Activated naive CD8-positive, alpha-beta T cell treated with anti-CD3 and anti-CD28 coated beads for 36 hours (primary cell): ENCODE measurements around the gene PDE4D. TPM values are rescaled to one million over a fixed set of nuclear protein-coding genes. Genes with fewer than 3 reads are reported as not detected.
"Not testable (repeated sequence)": the region's sequence is repeated elsewhere in the genome, so short reads cannot be mapped to it uniquely, and the experiment has no call there.

Experiments
- DNase-seq: peaks from one replicate; pipeline ENCODE4 v3.0.0; 2021
- H3K27ac Mint-ChIP-seq: one replicate; pipeline ENCODE4 v1.8.0; 2022; ENCODE audit warnings: mild to moderate bottlenecking, moderate library complexity, mixed read lengths
- H3K27me3 Mint-ChIP-seq: one replicate; pipeline ENCODE4 v1.8.0; 2022; ENCODE audit warnings: mild to moderate bottlenecking, mixed read lengths
- H3K36me3 Mint-ChIP-seq: one replicate; pipeline ENCODE4 v1.8.0; 2021; ENCODE audit warnings: mild to moderate bottlenecking, mixed read lengths
- H3K4me1 Mint-ChIP-seq: one replicate; pipeline ENCODE4 v1.8.0; 2021; ENCODE audit warnings: mixed read lengths
- H3K4me3 Mint-ChIP-seq: one replicate; pipeline ENCODE4 v1.8.0; 2022; ENCODE audit warnings: mild to moderate bottlenecking, moderate library complexity, mixed read lengths
- H3K9me3 Mint-ChIP-seq: one replicate; pipeline ENCODE4 v1.8.0; 2022; ENCODE audit warnings: mixed read lengths
- total RNA-seq, 2 experiments: library from RNA; stranded (reverse); gene quantifications; one replicate each; pipeline ENCODE4 v1.2.3, GENCODE V29; 2021

Gene PDE4D
- total RNA-seq, 2 experiments from 2014 or later = 40.7 TPM

DNA sequence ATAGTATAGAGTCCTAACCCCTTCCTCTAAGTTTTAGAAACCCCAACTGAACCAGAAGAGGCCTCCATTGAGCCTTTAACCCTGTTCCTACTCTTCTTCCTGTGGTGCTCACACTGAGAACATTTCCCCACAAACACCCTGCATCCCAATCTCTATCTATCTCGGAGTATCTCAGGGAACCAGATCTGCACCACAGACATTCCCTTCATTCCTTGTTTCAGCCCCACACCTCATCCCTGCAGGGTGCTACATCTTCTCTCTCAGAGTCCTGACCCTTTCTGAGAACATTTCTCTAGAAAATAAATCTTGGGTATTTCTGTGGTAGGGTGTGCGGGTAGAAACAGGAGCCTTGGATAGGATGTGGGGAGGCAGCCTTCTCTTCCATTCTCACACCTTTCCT is 507.8 kb downstream of the PDE4D start:
- Mint-ChIP-seq H3K9me3 (no peaks in the 10 kb centered on the region), H3K4me3 (no peak overlapping the region), H3K36me3 (no peaks in the 10 kb centered on the region), H3K27me3 (peaks cover 4% of the 10 kb centered on the region), H3K4me1 (no peaks in the 10 kb centered on the region), H3K27ac (no peak overlapping the region)
- no peak for DNase-seq

DNA sequence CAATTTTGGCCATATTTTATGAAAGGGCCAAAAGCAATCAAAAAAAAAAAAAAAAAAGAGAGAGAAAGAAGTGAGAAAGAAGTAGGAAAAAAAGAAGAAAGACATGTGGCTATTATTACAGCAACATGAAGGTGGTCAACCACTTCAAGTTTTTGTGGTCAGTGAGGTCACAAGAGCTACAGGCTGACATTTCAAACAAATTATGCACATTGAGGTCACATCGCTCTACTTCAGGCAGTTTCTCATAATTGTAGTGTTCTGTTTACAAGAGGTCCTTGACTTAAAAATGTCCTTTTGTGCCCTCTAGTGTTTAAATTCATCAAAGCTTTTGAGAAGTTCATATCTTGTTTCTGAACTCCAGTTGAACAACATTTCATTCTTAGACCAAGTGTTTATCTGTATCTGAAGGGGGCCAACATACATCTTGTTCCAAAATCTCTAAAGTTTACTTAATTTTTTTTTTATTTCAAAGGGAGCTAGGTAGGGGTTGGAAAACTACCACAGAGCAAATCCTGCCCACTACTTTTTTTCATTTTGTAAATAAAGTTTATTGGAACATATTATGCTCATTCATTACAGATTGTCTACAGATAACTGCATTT is 513.1 kb downstream of the PDE4D start:
- H3K36me3 Mint-ChIP-seq = no peaks in the 10 kb centered on the region
- H3K4me1 Mint-ChIP-seq = peaks cover 4% of the 10 kb centered on the region
- no peak overlapping the region for H3K4me3 Mint-ChIP-seq
- DNase-seq = peak; percentile 34
- no peaks in the 10 kb centered on the region for H3K27me3 Mint-ChIP-seq
- peaks cover 2% of the 10 kb centered on the region for H3K9me3 Mint-ChIP-seq
- H3K27ac Mint-ChIP-seq = peak overlapping the region; percentile 14

DNA sequence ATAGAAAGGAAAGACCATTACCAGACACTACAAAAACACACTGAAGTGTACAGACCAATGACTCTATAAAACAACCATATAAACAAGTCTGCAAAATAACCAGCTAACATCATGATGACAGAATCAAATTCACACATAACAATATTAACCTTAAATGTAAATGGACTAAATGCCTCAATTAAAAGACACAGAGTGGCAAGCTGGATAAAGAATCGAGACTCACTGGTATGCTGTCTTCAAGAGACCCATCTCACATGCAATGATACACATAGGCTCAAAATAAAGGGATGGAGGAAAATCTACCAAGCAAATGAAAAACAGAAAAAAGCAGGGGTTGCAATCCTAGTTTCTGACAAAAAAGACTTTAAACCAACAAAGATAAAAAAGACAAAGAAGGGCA is 519.5 kb downstream of the PDE4D start:
- not testable (repeated sequence) for H3K4me3 Mint-ChIP-seq, DNase-seq, H3K36me3 Mint-ChIP-seq, H3K4me1 Mint-ChIP-seq, H3K27ac Mint-ChIP-seq, H3K27me3 Mint-ChIP-seq
- peaks cover 17% of the 10 kb centered on the region for H3K9me3 Mint-ChIP-seq

DNA sequence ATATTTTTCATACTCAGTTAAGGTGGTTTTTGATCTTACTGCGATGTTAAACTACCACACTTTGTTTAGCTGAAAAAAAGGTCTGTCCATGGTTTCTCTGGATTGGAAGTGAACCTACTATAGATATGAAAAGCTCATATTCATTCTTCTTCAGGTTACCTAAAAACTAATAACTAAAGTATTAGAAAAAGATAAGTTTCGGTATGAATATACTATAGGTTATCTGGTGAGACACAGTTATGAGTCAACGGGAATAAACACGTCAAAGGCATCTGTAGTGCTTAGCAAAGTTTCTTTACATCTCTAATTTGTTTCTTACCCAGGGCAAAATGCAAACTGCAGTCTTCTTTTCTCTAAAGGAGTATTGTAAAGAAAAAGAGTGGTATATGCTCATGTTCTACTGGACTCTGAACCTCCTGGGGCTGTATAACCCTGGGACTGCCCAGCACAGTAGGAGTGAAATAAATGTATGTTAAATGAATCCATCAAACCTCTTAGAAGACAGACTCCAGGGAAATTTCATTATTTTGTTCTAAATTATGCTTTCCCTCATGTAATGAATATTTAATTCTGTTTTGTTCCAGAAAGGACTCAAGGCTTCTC is 521.9 kb downstream of the PDE4D start:
- peaks cover 10% of the 10 kb centered on the region for H3K27me3 Mint-ChIP-seq
- H3K4me1 Mint-ChIP-seq = peaks cover 4% of the 10 kb centered on the region
- no peak overlapping the region for H3K27ac Mint-ChIP-seq
- peaks cover 9% of the 10 kb centered on the region for H3K36me3 Mint-ChIP-seq
- no peak for DNase-seq
- peaks cover 17% of the 10 kb centered on the region for H3K9me3 Mint-ChIP-seq
- H3K4me3 Mint-ChIP-seq = no peak overlapping the region

DNA sequence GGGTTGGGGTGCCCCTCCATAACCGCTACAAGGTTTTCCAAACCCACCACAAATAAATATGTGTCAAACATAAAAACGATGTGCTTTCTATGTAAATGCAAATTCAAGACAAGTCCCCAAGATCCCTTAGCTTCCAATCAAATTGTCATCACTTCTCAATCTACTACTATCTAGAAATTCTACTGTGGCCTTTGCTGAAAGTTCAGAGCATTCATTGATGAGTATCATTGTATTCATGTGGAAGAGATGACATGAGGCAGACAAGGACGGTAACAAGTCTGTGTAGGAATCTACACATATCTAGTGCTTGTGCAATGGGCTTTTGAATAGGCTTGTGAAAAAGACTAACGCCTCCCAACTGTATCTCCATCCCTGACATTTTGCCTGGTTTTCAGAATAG is 524.6 kb downstream of the PDE4D start:
- Mint-ChIP-seq H3K4me1 (peaks cover 4% of the 10 kb centered on the region), H3K9me3 (peaks cover 4% of the 10 kb centered on the region), H3K27me3 (peaks cover 10% of the 10 kb centered on the region)

DNA sequence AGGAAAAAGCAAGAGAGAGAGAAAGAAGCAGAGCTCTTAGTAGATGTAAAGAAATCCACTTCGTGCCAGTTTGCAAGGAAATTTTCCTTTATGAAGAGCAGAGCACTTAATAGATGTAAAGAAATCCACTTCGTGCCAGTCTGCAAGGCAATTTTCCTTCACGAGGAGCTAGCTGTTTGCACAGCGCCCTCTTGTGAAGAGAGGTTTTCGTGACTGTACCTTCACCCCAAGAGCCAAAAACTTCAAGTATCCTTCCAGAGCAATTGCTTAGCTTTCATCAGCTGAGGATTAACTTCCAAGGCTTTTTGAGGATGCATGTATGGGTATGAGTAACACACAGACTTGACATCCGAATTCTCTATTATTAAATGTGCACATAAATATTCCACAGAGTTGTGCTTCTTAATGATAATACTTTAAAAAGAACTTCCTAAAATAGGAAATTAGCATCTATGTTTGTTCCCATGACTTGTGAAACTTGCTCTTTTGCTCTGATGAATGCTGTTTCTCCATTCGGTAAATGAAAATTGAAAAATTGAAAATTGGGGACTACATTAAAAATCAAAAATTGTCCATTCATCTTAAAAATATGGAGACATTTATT is 525.6 kb downstream of the PDE4D start:
- peak; percentile 29 for DNase-seq
- H3K9me3 Mint-ChIP-seq = no peaks in the 10 kb centered on the region
- H3K4me3 Mint-ChIP-seq = no peak overlapping the region
- H3K4me1 Mint-ChIP-seq = peaks cover 4% of the 10 kb centered on the region
- no peaks in the 10 kb centered on the region for H3K36me3 Mint-ChIP-seq
- H3K27me3 Mint-ChIP-seq = peaks cover 10% of the 10 kb centered on the region
- H3K27ac Mint-ChIP-seq = no peak overlapping the region

More for the DNA sequence above, 524.6 kb downstream of the PDE4D start:
- Mint-ChIP-seq H3K36me3 (peaks cover 7% of the 10 kb centered on the region), H3K4me3 (no peak overlapping the region), H3K27ac (no peak overlapping the region)
- no peak for DNase-seq

DNA sequence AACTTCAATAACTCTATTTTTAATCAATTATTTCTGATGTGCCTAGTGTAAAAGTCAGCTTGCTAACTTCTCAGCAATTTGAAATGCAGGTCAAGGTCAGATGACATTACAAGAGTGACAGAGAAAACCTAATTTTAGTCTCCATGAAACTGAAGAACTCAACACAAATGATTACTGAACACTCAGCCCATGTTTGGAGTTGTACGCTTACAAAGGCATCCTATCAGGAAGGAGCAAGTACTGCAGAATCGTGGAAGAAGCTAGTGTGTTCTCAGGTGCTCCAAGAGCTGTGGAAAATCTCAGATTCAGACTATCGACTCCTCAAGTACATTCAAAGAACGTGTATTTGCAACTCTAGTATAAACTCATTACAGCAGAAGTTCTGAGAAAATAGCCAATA is 526.7 kb downstream of the PDE4D start:
- H3K4me3 Mint-ChIP-seq = no peak overlapping the region

DNA sequence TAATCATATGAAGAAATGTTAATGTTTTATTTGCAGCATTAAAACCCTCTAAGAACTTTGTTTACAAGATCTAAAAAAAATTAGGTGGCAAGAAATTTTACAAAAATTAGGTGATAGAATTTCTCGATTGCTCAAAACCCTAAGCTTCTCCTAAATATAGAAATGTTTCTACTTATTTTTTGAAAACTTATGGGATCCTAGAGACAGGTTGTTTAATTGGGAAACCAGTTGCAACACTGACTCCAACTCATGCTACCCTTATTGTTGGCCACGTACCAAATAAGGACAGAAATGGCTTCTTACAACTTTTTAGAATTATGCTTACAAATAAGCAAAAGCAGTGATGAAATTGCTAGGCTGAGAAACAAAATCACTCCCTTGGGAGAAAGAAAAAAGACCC is 531.1 kb downstream of the PDE4D start:
- Mint-ChIP-seq H3K27me3 (peaks cover 5% of the 10 kb centered on the region), H3K4me3 (no peak overlapping the region)

More for the DNA sequence above, 526.7 kb downstream of the PDE4D start:
- H3K36me3 Mint-ChIP-seq = no peaks in the 10 kb centered on the region
- H3K27me3 Mint-ChIP-seq = peaks cover 10% of the 10 kb centered on the region
- peaks cover 4% of the 10 kb centered on the region for H3K4me1 Mint-ChIP-seq
- H3K9me3 Mint-ChIP-seq = no peaks in the 10 kb centered on the region
- no peak for DNase-seq
- no peak overlapping the region for H3K27ac Mint-ChIP-seq

DNA sequence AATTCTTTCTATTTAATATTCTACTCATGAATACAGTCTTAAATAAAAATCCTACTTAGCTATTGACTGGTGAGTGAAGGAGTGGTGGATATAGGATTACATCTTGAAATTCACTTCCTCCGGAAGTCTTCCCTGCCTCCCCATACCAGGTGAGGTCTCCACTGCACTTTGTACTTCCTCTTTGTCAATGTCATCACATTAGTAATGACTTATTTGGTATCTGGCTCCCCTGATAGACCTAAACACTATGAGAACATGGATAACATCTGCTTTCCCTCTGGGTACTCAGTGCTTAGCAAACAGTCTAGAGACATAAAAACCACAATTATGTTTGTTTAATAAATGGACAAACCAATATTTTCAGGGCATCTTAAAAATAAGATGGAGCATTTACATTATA is 532.1 kb downstream of the PDE4D start:
- peaks cover 5% of the 10 kb centered on the region for H3K27me3 Mint-ChIP-seq
- DNase-seq = no peak
- no peak overlapping the region for H3K27ac Mint-ChIP-seq
- H3K36me3 Mint-ChIP-seq = no peaks in the 10 kb centered on the region
- no peak overlapping the region for H3K4me3 Mint-ChIP-seq
- no peaks in the 10 kb centered on the region for H3K9me3 Mint-ChIP-seq
- peaks cover 3% of the 10 kb centered on the region for H3K4me1 Mint-ChIP-seq

More for the DNA sequence above, 531.1 kb downstream of the PDE4D start:
- H3K36me3 Mint-ChIP-seq = no peaks in the 10 kb centered on the region
- no peaks in the 10 kb centered on the region for H3K9me3 Mint-ChIP-seq
- no peak overlapping the region for H3K27ac Mint-ChIP-seq
- no peaks in the 10 kb centered on the region for H3K4me1 Mint-ChIP-seq
- DNase-seq = no peak

DNA sequence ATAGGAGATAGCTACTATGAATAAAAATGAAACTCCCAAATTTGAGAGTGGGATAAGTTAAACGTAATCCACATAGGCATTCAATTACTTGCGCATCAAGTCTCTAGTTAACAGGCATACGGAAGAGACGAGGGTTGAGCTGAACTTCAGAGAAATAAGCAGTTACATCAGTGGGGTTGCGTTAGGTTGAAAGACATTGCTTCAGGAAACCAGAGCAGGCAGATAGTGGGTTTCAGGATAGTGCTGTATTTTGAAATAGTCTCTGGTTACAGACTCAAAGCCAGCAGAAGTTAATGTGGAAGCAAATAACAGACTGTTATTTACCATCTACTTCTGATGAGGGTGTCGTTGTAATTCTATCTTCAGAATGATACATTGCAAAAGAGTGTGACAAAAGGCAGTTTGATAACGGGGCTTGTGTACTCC is 533.4 kb downstream of the PDE4D start:
- H3K9me3 Mint-ChIP-seq = no peaks in the 10 kb centered on the region
- peaks cover 3% of the 10 kb centered on the region for H3K4me1 Mint-ChIP-seq
- no peak overlapping the region for H3K4me3 Mint-ChIP-seq

DNA sequence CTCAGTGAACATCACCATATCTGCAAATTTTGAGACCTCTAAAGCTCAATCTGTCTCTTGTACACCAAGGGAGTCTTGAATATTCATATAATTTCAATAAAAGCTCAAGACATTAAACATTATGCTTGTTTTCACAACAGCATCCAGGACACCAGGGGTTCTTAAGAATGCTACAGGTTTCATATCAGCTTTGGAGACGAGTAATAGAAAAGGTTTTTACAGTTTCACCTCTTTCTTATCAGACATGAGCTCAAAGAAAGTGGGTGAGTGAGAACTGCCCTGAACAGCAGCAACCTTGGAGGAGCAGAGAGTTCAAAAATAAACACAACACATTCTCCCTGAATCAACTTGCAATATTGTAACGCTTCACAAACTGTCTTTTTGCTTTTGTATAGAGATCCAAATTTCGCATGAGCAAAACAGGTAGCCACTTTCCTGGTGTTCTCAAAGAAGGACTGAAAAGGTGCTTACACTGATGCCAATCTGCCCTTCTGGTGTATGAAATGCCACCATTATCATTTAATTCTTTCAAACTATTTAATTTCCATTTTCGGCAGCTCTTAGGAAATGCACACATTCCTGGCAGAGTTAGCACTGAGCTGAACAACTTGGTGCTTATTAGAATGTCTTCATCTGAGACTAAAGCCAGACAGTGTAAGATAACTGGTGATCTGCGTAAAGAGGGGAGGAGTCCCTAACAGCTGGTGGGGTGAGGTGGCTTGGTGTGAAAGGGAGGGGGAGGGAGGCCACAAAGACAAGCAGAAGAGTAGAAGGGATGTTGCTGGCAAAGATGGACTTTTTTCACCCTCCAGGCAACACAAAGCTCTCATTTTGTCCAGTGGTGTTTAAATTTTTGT is 535.3 kb downstream of the PDE4D start:
- DNase-seq = no peak
- Mint-ChIP-seq H3K4me1 (peaks cover 3% of the 10 kb centered on the region), H3K36me3 (no peaks in the 10 kb centered on the region), H3K4me3 (no peak overlapping the region), H3K9me3 (no peaks in the 10 kb centered on the region), H3K27me3 (peaks cover 17% of the 10 kb centered on the region), H3K27ac (no peak overlapping the region)

More for the DNA sequence above, 533.4 kb downstream of the PDE4D start:
- H3K27me3 Mint-ChIP-seq = peaks cover 5% of the 10 kb centered on the region
- no peaks in the 10 kb centered on the region for H3K36me3 Mint-ChIP-seq
- no peak for DNase-seq
- no peak overlapping the region for H3K27ac Mint-ChIP-seq

DNA sequence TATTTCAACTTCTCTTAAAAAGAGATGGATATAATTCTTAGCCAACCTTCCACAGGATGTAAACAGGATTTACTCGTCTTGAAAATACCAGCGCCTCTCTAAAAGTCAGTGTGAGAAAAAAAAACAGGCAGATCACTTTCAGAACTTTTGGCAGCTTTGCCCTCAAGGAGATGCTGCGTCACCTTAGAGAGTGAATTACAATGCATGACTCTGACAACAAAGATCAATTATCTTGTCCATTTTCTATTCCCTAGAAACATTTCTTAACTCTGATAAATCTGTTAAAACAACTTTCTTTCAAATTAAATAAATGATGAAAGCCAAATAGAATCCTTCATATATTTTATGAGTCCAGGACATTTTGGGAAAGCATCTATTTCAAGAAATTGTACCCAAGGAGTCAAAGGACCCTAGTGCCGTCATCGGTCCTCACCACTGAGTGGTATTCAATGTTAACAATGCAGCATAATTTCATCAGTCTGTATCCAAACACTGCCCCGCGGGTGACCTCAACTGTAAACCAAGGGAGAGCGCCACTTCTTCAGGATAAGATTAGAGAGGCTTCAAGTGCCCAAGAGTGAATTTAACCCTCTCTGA is 536.0 kb downstream of the PDE4D start:
- H3K27me3 Mint-ChIP-seq = peaks cover 19% of the 10 kb centered on the region
- H3K4me3 Mint-ChIP-seq = no peak overlapping the region
- no peak for DNase-seq
- peaks cover 3% of the 10 kb centered on the region for H3K4me1 Mint-ChIP-seq
- no peaks in the 10 kb centered on the region for H3K36me3 Mint-ChIP-seq
- H3K9me3 Mint-ChIP-seq = no peaks in the 10 kb centered on the region
- H3K27ac Mint-ChIP-seq = no peak overlapping the region

DNA sequence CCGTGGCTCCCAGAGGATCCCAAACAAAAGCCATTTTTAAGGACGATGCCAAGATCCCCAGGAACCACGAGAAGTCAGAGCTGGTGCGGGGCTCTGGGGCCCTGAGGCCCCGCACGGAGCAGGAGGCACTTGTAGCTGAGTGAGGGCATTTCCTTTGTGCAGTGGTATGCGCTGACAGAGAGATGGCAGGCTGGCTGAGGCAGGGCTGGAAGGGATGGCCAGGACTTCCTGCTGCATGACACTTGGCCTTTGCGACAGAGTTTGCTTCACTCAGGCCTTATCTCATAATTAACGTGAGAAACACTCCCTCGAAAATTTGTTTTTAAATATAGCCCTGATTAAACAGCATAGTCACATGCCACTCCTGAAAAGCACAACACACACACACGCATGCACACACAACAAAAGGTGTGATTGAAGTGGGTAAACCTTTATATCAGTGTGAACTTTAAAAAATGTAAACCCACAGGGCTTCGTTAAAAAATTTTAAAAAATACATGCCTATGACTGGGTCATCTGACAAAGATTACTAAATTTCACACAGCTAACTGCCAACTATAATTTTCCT is 536.6 kb downstream of the PDE4D start:
- Mint-ChIP-seq H3K27me3 (peaks cover 19% of the 10 kb centered on the region), H3K4me3 (no peak overlapping the region), H3K4me1 (peaks cover 3% of the 10 kb centered on the region), H3K27ac (no peak overlapping the region), H3K36me3 (no peaks in the 10 kb centered on the region), H3K9me3 (no peaks in the 10 kb centered on the region)
- no peak for DNase-seq

DNA sequence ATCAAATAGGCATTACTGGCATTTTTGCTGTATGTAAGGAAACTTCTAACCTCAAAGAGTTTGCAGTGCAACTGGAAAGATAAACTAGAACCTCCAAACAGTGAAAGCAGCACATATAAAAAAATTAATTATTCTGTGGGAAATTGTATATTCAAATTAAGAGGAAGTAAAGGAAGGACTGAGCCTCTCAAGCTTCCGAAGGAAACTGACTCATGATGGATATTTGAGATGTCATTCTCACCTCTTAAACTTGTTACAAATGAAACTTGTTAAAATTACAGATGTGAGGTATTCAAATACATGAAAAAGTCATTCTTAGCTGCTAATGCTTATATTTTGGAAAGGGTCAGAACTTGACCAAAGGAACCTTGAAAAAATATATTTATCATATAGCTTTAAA is 538.7 kb downstream of the PDE4D start:
- Mint-ChIP-seq H3K27me3 (peaks cover 14% of the 10 kb centered on the region), H3K4me3 (no peak overlapping the region), H3K9me3 (no peaks in the 10 kb centered on the region), H3K36me3 (no peaks in the 10 kb centered on the region), H3K4me1 (peaks cover 3% of the 10 kb centered on the region), H3K27ac (no peak overlapping the region)
- DNase-seq = no peak
